GM12878 (cell line): ENCODE measurements around the gene C1orf50. TPM values are rescaled to one million over a fixed set of nuclear protein-coding genes. Genes with fewer than 3 reads are reported as not detected.

Experiments used
- ATAC-seq: fragments of 200-7000 bp; cut with Tn5 transposase; 3 replicates; pipeline ENCODE4 v1.9.1; 2020; ENCODE audit warnings: mild to moderate bottlenecking, moderate library complexity
- BruUV-seq: library from RNA; stranded (reverse); fragments of 400-500 nt; replicated peaks from 2 replicates; lab custom pipeline; 2021; lab: Mats Ljungman, UMichigan
- CTCF ChIA-PET: fragments of 300-600 bp; sonication (Branson Sonifier 250); formaldehyde crosslinking; extraction: SDS; loops from one replicate; lab custom pipeline; 2021; ENCODE audit warnings: inconsistent platforms; lab: Yijun Ruan, JAX
- POLR2A ChIA-PET: fragments of 350-600 bp; formaldehyde crosslinking; extraction: SDS; loops from one replicate; lab custom pipeline; 2021; ENCODE audit warnings: inconsistent platforms; lab: Charles Lee
- RAD21 ChIA-PET: fragments of 300-600 bp; sonication (Branson Sonifier 250); formaldehyde crosslinking; loops from one replicate; lab custom pipeline; 2023; ENCODE audit warnings: antibody characterized with exemption; ENCODE audit not compliant: unreplicated experiment; lab: Charles Lee
- SMC1A ChIA-PET: fragments of 300-600 bp; sonication (Branson Sonifier 250); formaldehyde crosslinking; loops from one replicate; lab custom pipeline; 2023; ENCODE audit not compliant: unreplicated experiment, uncharacterized antibody; lab: Charles Lee
- DNase-seq: peaks from one replicate; pipeline ENCODE4 v3.0.0-alpha.2; 2011; ENCODE audit warnings: low read depth, low spot score
- FAIRE-seq: peaks from 3 replicates; lab custom pipeline; 2011; peaks lifted over from hg19 to GRCh38; lab: Jason Lieb, UNC
- H2AFZ ChIP-seq: 2 replicates; pipeline ENCODE4 v1.6.0; 2011; ENCODE audit warnings: low read depth, low read length, control low read depth; ENCODE audit not compliant: control insufficient read depth
- H3K27ac ChIP-seq: 2 replicates; pipeline ENCODE4 v1.5.1; 2011; ENCODE audit warnings: control low read depth; ENCODE audit not compliant: control insufficient read depth, insufficient read depth
- H3K27me3 ChIP-seq, 2 experiments: replicated peaks in 1 of 2; 2 replicates each; pipeline versions ENCODE4 v1.6.0 to v1.6.1; 2011; ENCODE audit warnings: low read length in 1 of 2; ENCODE audit not compliant: control insufficient read depth in 2 of 2, insufficient read depth in 2 of 2
- H3K36me3 ChIP-seq, 2 experiments: 2 replicates each; pipeline ENCODE4 v1.5.1; 2011; ENCODE audit warnings: low read length in 1 of 2; ENCODE audit not compliant: control insufficient read depth in 2 of 2, insufficient read depth in 2 of 2
- H3K4me1 ChIP-seq: 2 replicates; pipeline ENCODE4 v1.6.1; 2011; ENCODE audit warnings: mild to moderate bottlenecking, low read length, moderate library complexity, mixed read lengths; ENCODE audit not compliant: control insufficient read depth, insufficient read depth
- H3K4me2 ChIP-seq: 2 replicates; pipeline ENCODE4 v1.6.0; 2011; ENCODE audit warnings: control low read depth; ENCODE audit not compliant: control insufficient read depth, insufficient read depth
- H3K4me3 ChIP-seq: fragments of 200-600 bp; sonication (generic); 2 replicates; pipeline ENCODE4 v1.5.1; 2016
- H3K79me2 ChIP-seq: 2 replicates; pipeline ENCODE4 v1.6.0; 2011; ENCODE audit warnings: low read length; ENCODE audit not compliant: control insufficient read depth, insufficient read depth
- H3K9ac ChIP-seq: 2 replicates; pipeline ENCODE4 v1.8.0; 2011; ENCODE audit warnings: low read length, control low read depth, mixed read lengths; ENCODE audit not compliant: control insufficient read depth, insufficient read depth
- H3K9me3 ChIP-seq: replicated peaks from 3 replicates; pipeline ENCODE4 v1.5.1; 2011; ENCODE audit warnings: mild to moderate bottlenecking, low read length; ENCODE audit not compliant: control insufficient read depth, insufficient read depth
- H4K20me1 ChIP-seq: 2 replicates; pipeline ENCODE4 v1.6.0; 2011; ENCODE audit not compliant: control insufficient read depth, insufficient read depth
- ATF3 ChIP-seq: IDR thresholded peaks from 2 replicates; pipeline ENCODE4 v1.6.1; 2011; ENCODE audit warnings: low read depth, mild to moderate bottlenecking, low read length, moderate library complexity, borderline replicate concordance; ENCODE audit errors: extremely low read depth
- CEBPB ChIP-seq, 2 experiments: fragments of 150-350 bp in 1 of 2; IDR thresholded peaks; 2 replicates each; pipeline ENCODE4 v1.6.1; 2012 to 2014; ENCODE audit warnings: low read depth in 2 of 2, low read length in 2 of 2, borderline replicate concordance in 1 of 2, inconsistent platforms in 1 of 2
- KLF5 ChIP-seq: fragments of 450-650 bp; IDR thresholded peaks from 2 replicates; pipeline ENCODE4 v1.6.1; 2014; ENCODE audit warnings: mild to moderate bottlenecking; ENCODE audit not compliant: partially characterized antibody
- PAX5 ChIP-seq: IDR thresholded peaks from 2 replicates; pipeline ENCODE4 v1.6.1; 2011; ENCODE audit warnings: low read depth, low read length, borderline replicate concordance
- POU2F2 ChIP-seq: IDR thresholded peaks from 3 replicates; pipeline ENCODE4 v1.6.1; 2011; ENCODE audit warnings: low read depth, mild to moderate bottlenecking, low read length, borderline replicate concordance
- SIX5 ChIP-seq: IDR thresholded peaks from 2 replicates; pipeline ENCODE4 v1.6.1; 2011; ENCODE audit warnings: mild to moderate bottlenecking, low read depth, low read length, moderate library complexity; ENCODE audit not compliant: severe bottlenecking
- SMC3 ChIP-seq: IDR thresholded peaks from 2 replicates; pipeline ENCODE4 v1.6.1; 2011; ENCODE audit warnings: low read length, improper control_type of control experiment, borderline replicate concordance
- SPI1 ChIP-seq: IDR thresholded peaks from 2 replicates; pipeline ENCODE4 v1.6.1; 2011; ENCODE audit warnings: low read depth, mild to moderate bottlenecking, low read length, moderate library complexity, borderline replicate concordance; ENCODE audit not compliant: insufficient read depth
- SRF ChIP-seq, 2 experiments: IDR thresholded peaks; 2 replicates each; pipeline ENCODE4 v1.6.1; 2011; ENCODE audit warnings: low read depth in 2 of 2, low read length in 2 of 2, mild to moderate bottlenecking in 1 of 2, moderate library complexity in 1 of 2
- STAT3 ChIP-seq: IDR thresholded peaks from 2 replicates; pipeline ENCODE4 v1.6.1; 2011; ENCODE audit warnings: low read depth, low read length, improper control_type of control experiment
- TAF1 ChIP-seq: IDR thresholded peaks from 2 replicates; pipeline ENCODE4 v1.6.1; 2011; ENCODE audit warnings: mild to moderate bottlenecking, low read depth, low read length, borderline replicate concordance
- TCF7 ChIP-seq: IDR thresholded peaks from 2 replicates; pipeline ENCODE4 v1.6.1; 2014; ENCODE audit warnings: antibody characterized with exemption, borderline replicate concordance
- USF1 ChIP-seq: IDR thresholded peaks from 2 replicates; pipeline ENCODE4 v1.6.1; 2011; ENCODE audit warnings: borderline replicate concordance, low read depth, mild to moderate bottlenecking, moderate library complexity, mixed read lengths, low read length; ENCODE audit not compliant: insufficient read depth; ENCODE audit errors: extremely low read length
- ZZZ3 ChIP-seq: IDR thresholded peaks from 2 replicates; pipeline ENCODE4 v1.6.1; 2011; ENCODE audit warnings: low read depth; ENCODE audit not compliant: control insufficient read depth, insufficient read length
- whole genome bisulfite sequencing: methylation state at CpG from one replicate; pipeline ENCODE4 v1.1.6; 2016; ENCODE audit warnings: low lambda C conversion rate; ENCODE audit not compliant: insufficient replicate concordance, insufficient coverage; ENCODE audit errors: missing lambda C conversion rate; 5-methylcytosine and 5-hydroxymethylcytosine counted together
- in situ Hi-C: fragments of 300-500 bp; cut with MboI; formaldehyde crosslinking; loops from 9 replicates; pipeline ENCODE4 v1.14.3; 2018; ENCODE audit warnings: mixed read lengths
- intact Hi-C: fragments of 100-400 bp; cut with micrococcal nuclease; formaldehyde crosslinking; loops from one replicate; pipeline ENCODE4 v1.14.2; 2022; ENCODE audit not compliant: unreplicated experiment
- polyA plus RNA-seq, 11 experiments: library from polyadenylated mRNA; depleted of rRNA in 4 of 11; unstranded in 6 of 11; stranded (reverse) in 5 of 11; fragments of >200 nt; fragmentation: Nextera tagmentation in 4 of 11; fragmentation: Illumina TruSeq in 1 of 11; extraction: Ambion mirVana in 4 of 11; extraction: Trizol in 1 of 11; gene quantifications; 1 replicate in 1 of 11; 2 replicates in 10 of 11; pipeline versions ENCODE4 v1.2.1 to v1.2.3, GENCODE V29; 2011 to 2016; ENCODE audit warnings: inconsistent platforms in 2 of 11, missing spikeins in 2 of 11, low read depth in 1 of 11
- total RNA-seq, 4 experiments: library from RNA; depleted of rRNA in 3 of 4; stranded (reverse); fragments of >200 nt in 3 of 4; fragmentation: Illumina TruSeq in 1 of 4; extraction: Trizol in 1 of 4; gene quantifications; 2 replicates each; pipeline versions ENCODE4 v1.2.1 to v1.2.3, GENCODE V29; 2013 to 2021

Gene C1orf50
- total and polyA plus RNA-seq, 10 of the 15 experiments (the other 5 are each of a cell fraction or from before 2014, with no cell fraction given), result 1.2 to 10.7 (median 6.7) TPM

- no peaks in the 10 kb centered on the region; the same call in 1 of the 2 replicates for H4K20me1 ChIP-seq
- no peak overlapping the region for H3K4me2 ChIP-seq
- BruUV-seq, result no TSS peak
- POLR2A ChIA-PET, result interaction anchor here (0.5 to 0.6 kb wide), 2 partner anchors 9 to 22 kb away, joined by 4 to 12 read pairs; no protein-coding TSS in a partner anchor
- H3K9me3 ChIP-seq, result no peaks in the 10 kb centered on the region
- no peaks in the 10 kb centered on the region for H3K36me3 ChIP-seq
- intact Hi-C loops (no loop called here), in situ Hi-C loops (no loop called here)
- H2AFZ ChIP-seq, result no peak overlapping the region
- SMC1A ChIA-PET, result no interaction called here
- no peak overlapping the region for H3K4me3 ChIP-seq
- peaks cover 3% of the 10 kb centered on the region; the same call in 1 of the 2 replicates for H3K4me1 ChIP-seq
- RAD21 ChIA-PET, result interaction anchor here (0.5 to 0.6 kb wide), 2 partner anchors 43 to 1309 kb away, joined by 3 read pairs; no protein-coding TSS in a partner anchor
- WGBS, result 89% methylated on average over 1 of the region's 1 CpG
- no peak overlapping the region for H3K27ac ChIP-seq
- no peak for FAIRE-seq
- TF ChIP-seq CEBPB (IDR thresholded peaks at IDR 0.05; ENCODE audit: borderline replicate concordance in 1 of 2, low read depth in 2 of 2, low read length in 2 of 2) (no peak), SMC3 (no peak), SRF (IDR thresholded peaks at IDR 0.05; ENCODE audit: low read depth in 2 of 2, low read length in 2 of 2) (no peak), TAF1 (no peak), TCF7 (no peak), STAT3 (no peak), ZZZ3 (no peak), SIX5 (no peak), PAX5 (no peak), POU2F2 (no peak), SPI1 (no peak), ATF3 (no peak), KLF5 (no peak), USF1 (no peak)
- CTCF ChIA-PET, result interaction anchor here (1.7 kb wide), 1 partner anchor 10 kb away, joined by 4 read pairs; no protein-coding TSS in a partner anchor
- no peak overlapping the region for H3K9ac ChIP-seq
- H3K27me3 ChIP-seq, result no peaks in the 10 kb centered on the region
- DNase-seq, result no peak
- no peak for ATAC-seq
- H3K79me2 ChIP-seq, result no peaks in the 10 kb centered on the region
Measured at GRCh38 chr1:42788021-42788420, 21.0 kb downstream of the C1orf50 start.
